GM21526 (cell line): Measurements from ENCODE around the gene N4BP2L2.

Source experiments
- ATAC-seq: cut with Tn5 transposase; IDR thresholded peaks from one replicate; pipeline ENCODE4 v1.9.1; 2021; ENCODE audit warnings: moderate library complexity; ENCODE audit not compliant: unreplicated experiment, low FRiP score

The N4BP2L2 gene

DNA sequence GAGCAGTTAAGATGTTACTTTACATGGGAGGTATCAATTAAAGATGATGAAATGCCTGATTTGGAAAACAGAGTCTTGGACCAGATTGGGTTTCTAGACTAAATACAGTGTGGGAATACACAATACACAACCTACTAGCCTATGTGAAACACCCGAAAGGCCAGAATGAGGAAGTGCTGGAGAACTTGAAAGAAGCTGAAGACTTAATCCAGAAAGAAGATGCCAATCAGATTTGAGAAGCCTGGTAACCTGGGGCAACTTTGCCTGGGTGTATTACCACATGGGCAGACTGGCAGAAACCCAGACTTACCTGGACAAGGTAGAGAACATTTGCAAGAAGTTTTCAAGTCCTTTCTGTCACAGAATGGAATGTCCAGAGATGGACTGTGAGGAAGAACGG is 153.9 kb downstream of the N4BP2L2 start:
- no peak for ATAC-seq

DNA sequence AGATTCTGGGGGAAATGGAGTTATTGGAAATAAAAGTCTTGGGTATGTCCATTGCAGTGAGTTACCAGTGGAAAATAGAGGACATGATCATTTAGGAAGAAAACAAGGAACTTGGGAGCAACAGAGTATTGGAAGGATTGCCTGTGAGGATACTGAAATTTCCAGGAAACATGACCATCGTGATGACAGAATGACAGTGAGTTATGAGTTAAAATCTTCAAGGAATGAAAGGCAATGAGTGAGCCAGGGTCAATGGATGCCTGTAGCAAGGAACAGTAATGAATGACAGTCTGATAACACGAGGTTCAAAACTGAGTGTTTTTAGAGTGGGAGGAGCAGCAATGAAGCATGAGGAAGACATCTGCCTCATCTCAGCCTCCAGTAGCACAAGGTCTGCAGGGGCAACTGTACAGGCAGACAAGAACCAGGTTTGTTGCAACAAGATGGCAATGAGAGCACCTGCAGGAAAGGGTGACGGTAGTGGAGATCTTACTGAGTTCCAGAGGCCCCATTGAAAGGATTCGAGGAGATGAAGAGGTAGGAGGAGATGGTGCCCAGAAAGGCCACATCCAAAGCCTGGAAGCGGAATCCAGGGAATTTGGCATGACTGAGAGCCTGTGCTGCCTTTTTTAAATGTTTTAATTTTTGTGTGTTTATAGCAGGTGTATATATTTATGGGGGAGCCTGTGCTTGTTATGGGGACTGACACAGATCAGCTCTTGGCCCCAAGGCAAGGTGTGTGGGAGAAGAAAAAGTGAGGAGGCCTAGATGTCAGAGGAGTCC is 154.6 kb downstream of the N4BP2L2 start:
- no peak for ATAC-seq
